ENCODE data around the gene IMMP2L.

DNA sequence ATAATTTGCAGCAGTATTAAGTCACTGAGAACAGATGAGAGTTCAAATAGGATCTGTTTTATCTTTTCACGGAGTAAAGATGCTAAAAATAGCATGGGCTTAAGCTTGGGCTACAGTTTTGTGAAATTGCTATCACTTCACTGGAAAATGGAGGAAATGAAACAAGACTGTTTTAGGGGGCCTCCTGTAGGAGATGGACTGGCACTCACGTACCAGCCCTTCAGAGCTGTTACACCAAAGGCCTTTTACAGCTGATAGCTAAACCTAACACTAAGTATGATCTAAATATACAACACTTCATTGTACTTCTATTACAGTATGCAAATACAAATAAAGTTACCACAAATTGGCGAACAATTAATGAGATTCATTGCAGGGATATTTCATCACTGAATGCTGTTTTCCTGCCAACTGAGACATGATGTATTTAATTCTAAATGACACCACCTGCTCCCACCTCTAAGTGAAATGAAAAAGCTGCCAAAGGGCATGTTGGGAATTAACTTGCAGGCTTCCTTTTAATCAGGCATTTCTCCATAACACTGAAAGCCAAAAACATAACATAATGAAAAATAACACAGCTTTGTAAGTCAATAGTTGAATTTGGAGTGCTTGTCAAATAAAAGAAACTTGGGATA, 775.8 kb downstream of the IMMP2L start:
- TF ChIP-seq, protein P1, sequence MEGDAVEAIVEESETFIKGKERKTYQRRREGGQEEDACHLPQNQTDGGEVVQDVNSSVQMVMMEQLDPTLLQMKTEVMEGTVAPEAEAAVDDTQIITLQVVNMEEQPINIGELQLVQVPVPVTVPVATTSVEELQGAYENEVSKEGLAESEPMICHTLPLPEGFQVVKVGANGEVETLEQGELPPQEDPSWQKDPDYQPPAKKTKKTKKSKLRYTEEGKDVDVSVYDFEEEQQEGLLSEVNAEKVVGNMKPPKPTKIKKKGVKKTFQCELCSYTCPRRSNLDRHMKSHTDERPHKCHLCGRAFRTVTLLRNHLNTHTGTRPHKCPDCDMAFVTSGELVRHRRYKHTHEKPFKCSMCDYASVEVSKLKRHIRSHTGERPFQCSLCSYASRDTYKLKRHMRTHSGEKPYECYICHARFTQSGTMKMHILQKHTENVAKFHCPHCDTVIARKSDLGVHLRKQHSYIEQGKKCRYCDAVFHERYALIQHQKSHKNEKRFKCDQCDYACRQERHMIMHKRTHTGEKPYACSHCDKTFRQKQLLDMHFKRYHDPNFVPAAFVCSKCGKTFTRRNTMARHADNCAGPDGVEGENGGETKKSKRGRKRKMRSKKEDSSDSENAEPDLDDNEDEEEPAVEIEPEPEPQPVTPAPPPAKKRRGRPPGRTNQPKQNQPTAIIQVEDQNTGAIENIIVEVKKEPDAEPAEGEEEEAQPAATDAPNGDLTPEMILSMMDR (IDR thresholded peaks at IDR 0.05 in 4 of 5, conservative IDR thresholded peaks at IDR 0.05 in 1 of 5) = no peak
- TF ChIP-seq POLR2A (IDR thresholded peaks at IDR 0.05) = no peak

All from gastrocnemius medialis (tissue), 4 donors.